HUES6 (cell line): ENCODE results near the gene SOX1.

Experiments used
- H3K27ac ChIP-seq: 2 replicates; pipeline ENCODE4 v1.7.0; 2013; ENCODE audit warnings: low read depth, mild to moderate bottlenecking, low read length, inconsistent platforms
- H3K27me3 ChIP-seq: 2 replicates; pipeline ENCODE4 v1.6.1; 2013; ENCODE audit warnings: low read length; ENCODE audit not compliant: control insufficient read depth, insufficient read depth
- H3K36me3 ChIP-seq: 2 replicates; pipeline ENCODE4 v1.6.1; 2013; ENCODE audit warnings: low read length; ENCODE audit not compliant: control insufficient read depth, insufficient read depth
- H3K4me1 ChIP-seq: 2 replicates; pipeline ENCODE4 v1.6.1; 2013; ENCODE audit warnings: low read length; ENCODE audit not compliant: control insufficient read depth, insufficient read depth
- H3K4me3 ChIP-seq: 2 replicates; pipeline ENCODE4 v1.5.1; 2013; ENCODE audit warnings: low read depth, low read length
- H3K9ac ChIP-seq: one replicate; pipeline ENCODE4 v1.6.1; 2013; ENCODE audit warnings: mild to moderate bottlenecking, low read length
- H3K9me3 ChIP-seq: 2 replicates; pipeline ENCODE4 v1.6.1; 2013; ENCODE audit warnings: low read depth, low read length; ENCODE audit not compliant: control insufficient read depth, insufficient read depth

The SOX1 gene

GRCh38 chr13:112074139-112074865 lies 7.4 kb downstream of the SOX1 start:
- Histone ChIP-seq H3K9me3 (no peaks in the 10 kb centered on the region), H3K4me3 (peak overlapping the region; percentile 67), H3K27me3 (peaks cover 92% of the 10 kb centered on the region), H3K4me1 (peaks cover 33% of the 10 kb centered on the region), H3K9ac (no peak overlapping the region), H3K27ac (no peak overlapping the region), H3K36me3 (no peaks in the 10 kb centered on the region)

GRCh38 chr13:112077729-112078128 lies 10.8 kb downstream of the SOX1 start:
- Histone ChIP-seq H3K36me3 (no peaks in the 10 kb centered on the region), H3K4me3 (no peak overlapping the region; the same call in 1 of the 2 replicates), H3K4me1 (peaks cover 32% of the 10 kb centered on the region), H3K27ac (no peak overlapping the region), H3K27me3 (peaks cover 65% of the 10 kb centered on the region), H3K9me3 (no peaks in the 10 kb centered on the region), H3K9ac (no peak overlapping the region)

GRCh38 chr13:112078216-112078615 lies 11.3 kb downstream of the SOX1 start:
- H3K36me3 ChIP-seq: no peaks in the 10 kb centered on the region
- H3K9me3 ChIP-seq: no peaks in the 10 kb centered on the region
- H3K9ac ChIP-seq: no peak overlapping the region
- H3K27ac ChIP-seq: no peak overlapping the region
- peak overlapping the region; percentile 8; the same call in 1 of the 2 replicates for H3K4me3 ChIP-seq
- peaks cover 32% of the 10 kb centered on the region for H3K4me1 ChIP-seq
- peaks cover 60% of the 10 kb centered on the region for H3K27me3 ChIP-seq

DNA sequence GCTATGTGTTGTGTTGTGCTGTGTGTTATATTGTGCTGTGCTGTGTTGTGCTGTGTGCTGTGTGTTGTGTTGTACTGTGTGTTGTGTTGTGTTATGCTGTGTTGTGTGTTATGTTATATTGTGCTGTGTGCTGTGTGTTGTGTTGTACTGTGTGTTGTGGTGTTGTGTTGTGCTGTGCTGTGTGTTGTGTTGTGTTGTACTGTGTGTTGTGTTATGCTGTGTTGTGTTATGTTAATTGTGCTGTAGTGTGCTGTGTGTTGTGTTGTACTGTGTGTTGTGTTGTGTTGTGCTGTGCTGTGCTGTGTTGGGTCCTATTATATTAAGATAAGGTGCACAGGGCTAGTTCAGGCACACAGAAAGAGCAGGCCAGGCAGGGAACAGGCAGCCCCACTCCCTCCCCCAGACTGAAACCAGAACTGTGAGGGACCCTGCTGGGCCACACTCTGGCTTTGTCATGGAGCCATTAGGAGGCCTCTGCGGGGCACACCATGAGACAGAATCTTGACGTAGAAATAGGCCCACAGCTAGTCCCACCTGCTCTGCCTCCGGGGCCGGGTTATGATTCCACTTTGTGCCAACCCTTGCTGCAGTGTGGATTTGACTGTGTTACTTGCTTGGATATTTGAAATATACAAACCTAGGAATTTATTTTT lies 12.1 kb downstream of the SOX1 start:
- peaks cover 5% of the 10 kb centered on the region; the same call in 1 of the 2 replicates for H3K9me3 ChIP-seq
- no peak overlapping the region for H3K27ac ChIP-seq
- no peak overlapping the region for H3K9ac ChIP-seq
- H3K4me1 ChIP-seq: peaks cover 30% of the 10 kb centered on the region
- no peaks in the 10 kb centered on the region for H3K36me3 ChIP-seq
- H3K4me3 ChIP-seq: peak overlapping the region; percentile 23; the same call in 1 of the 2 replicates
- H3K27me3 ChIP-seq: peaks cover 53% of the 10 kb centered on the region

- H3K4me3 ChIP-seq: no peak overlapping the region
- H3K9ac ChIP-seq: no peak overlapping the region
- peaks cover 46% of the 10 kb centered on the region for H3K27me3 ChIP-seq
- H3K36me3 ChIP-seq: no peaks in the 10 kb centered on the region
- H3K9me3 ChIP-seq: peaks cover 12% of the 10 kb centered on the region
- H3K27ac ChIP-seq: no peak overlapping the region
- H3K4me1 ChIP-seq: peaks cover 23% of the 10 kb centered on the region
These were observed 12.7 kb downstream of the SOX1 start for GRCh38 chr13:112079696-112080095.

DNA sequence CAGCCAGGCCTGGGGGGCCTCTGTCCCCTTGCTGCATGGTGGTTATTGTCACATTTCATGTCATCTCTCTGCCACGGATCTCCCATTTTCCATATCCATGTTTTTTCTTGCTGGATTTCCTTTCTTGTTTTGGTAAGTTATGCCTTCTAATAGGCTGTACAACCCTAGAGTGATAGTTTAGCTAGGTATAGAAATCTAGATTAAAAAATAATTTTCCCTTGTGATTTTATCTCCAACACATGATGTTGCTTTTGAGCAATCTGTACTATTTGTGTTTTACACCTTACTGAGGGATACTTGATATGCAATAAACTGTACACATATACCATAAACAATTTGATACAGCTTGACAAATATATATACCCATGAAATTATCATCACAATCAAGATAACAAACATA lies 17.0 kb downstream of the SOX1 start:
- H3K9me3 ChIP-seq: peaks cover 21% of the 10 kb centered on the region
- H3K36me3 ChIP-seq: no peaks in the 10 kb centered on the region
- no peak overlapping the region for H3K9ac ChIP-seq
- H3K4me3 ChIP-seq: no peak overlapping the region
- H3K27ac ChIP-seq: no peak overlapping the region
- peaks cover 9% of the 10 kb centered on the region for H3K4me1 ChIP-seq
- peaks cover 21% of the 10 kb centered on the region for H3K27me3 ChIP-seq

DNA sequence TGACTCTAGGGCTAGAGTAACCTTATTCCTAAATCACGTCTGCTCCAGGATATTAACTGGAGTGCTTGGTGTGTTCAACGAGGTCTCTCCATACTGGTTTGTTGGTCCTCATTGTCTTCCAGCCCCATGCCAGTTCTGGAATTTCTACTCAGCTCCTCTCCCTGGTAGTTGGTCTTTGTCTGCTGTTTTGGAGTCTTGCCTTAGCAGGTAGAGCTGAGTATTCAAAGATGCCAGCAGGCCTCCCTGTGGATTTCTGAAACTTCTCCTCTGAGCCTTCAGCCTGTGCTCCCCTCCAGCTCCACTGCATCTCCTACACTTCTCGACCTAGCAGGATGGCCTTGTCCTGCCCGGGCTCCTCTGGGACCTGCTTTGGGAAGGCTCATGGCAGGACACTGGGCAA lies 25.5 kb downstream of the SOX1 start:
- Histone ChIP-seq H3K9ac (no peak overlapping the region), H3K27me3 (peaks cover 47% of the 10 kb centered on the region), H3K9me3 (no peaks in the 10 kb centered on the region), H3K27ac (no peak overlapping the region), H3K4me3 (no peak overlapping the region), H3K36me3 (no peaks in the 10 kb centered on the region), H3K4me1 (0 out of 2 replicates have a peak, but pooled peaks cover 4% of the 10 kb centered on the region)

DNA sequence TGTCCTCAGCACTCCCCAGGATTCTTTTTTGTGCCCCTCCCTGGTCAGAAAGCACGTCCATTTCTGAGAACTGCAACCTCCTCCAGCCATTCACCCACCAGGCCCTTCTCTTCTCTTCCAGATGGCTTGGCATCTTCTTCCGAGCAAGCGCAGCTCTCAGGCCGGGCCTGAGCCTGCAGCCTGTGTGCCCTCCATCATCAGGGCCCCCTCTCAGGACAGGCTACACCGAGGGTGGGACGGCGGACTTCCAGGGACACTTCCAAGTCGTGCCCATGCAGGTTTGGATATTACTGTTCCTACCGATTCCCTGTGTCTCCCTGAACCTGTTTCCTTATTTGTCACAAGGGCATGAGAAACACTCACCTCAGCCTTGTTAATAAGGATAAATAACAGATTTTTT lies 28.4 kb downstream of the SOX1 start:
- H3K36me3 ChIP-seq: no peaks in the 10 kb centered on the region
- H3K9me3 ChIP-seq: no peaks in the 10 kb centered on the region
- no peak overlapping the region for H3K4me3 ChIP-seq
- H3K27me3 ChIP-seq: peaks cover 58% of the 10 kb centered on the region
- no peak overlapping the region for H3K9ac ChIP-seq
- no peak overlapping the region for H3K27ac ChIP-seq
- 0 out of 2 replicates have a peak, but pooled peaks cover 4% of the 10 kb centered on the region for H3K4me1 ChIP-seq

- Histone ChIP-seq H3K9me3 (no peaks in the 10 kb centered on the region), H3K27me3 (peaks cover 72% of the 10 kb centered on the region), H3K27ac (no peak overlapping the region), H3K4me3 (no peak overlapping the region), H3K36me3 (no peaks in the 10 kb centered on the region), H3K9ac (no peak overlapping the region), H3K4me1 (peaks cover 4% of the 10 kb centered on the region; the same call in 1 of the 2 replicates)
These were observed 30.0 kb downstream of the SOX1 start for GRCh38 chr13:112096959-112097358.

GRCh38 chr13:112097770-112098169 lies 30.8 kb downstream of the SOX1 start:
- Histone ChIP-seq H3K27ac (no peak overlapping the region), H3K27me3 (peaks cover 79% of the 10 kb centered on the region), H3K9ac (no peak overlapping the region), H3K4me1 (peaks cover 1% of the 10 kb centered on the region; the same call in 1 of the 2 replicates), H3K9me3 (no peaks in the 10 kb centered on the region), H3K36me3 (no peaks in the 10 kb centered on the region), H3K4me3 (no peak overlapping the region)

- Histone ChIP-seq H3K27me3 (peaks cover 84% of the 10 kb centered on the region), H3K4me3 (no peak overlapping the region), H3K27ac (no peak overlapping the region), H3K4me1 (peaks cover 9% of the 10 kb centered on the region; the same call in 1 of the 2 replicates), H3K9ac (no peak overlapping the region), H3K9me3 (no peaks in the 10 kb centered on the region), H3K36me3 (no peaks in the 10 kb centered on the region)
These were observed 31.8 kb downstream of the SOX1 start for GRCh38 chr13:112098699-112099098.
